ENCODE measurements around the gene PPP2R2B.

- no peak for TF ChIP-seq EZH2 (IDR thresholded peaks at IDR 0.05; ENCODE audit: low read length, unreplicated experiment)
- TF ChIP-seq, protein P1, sequence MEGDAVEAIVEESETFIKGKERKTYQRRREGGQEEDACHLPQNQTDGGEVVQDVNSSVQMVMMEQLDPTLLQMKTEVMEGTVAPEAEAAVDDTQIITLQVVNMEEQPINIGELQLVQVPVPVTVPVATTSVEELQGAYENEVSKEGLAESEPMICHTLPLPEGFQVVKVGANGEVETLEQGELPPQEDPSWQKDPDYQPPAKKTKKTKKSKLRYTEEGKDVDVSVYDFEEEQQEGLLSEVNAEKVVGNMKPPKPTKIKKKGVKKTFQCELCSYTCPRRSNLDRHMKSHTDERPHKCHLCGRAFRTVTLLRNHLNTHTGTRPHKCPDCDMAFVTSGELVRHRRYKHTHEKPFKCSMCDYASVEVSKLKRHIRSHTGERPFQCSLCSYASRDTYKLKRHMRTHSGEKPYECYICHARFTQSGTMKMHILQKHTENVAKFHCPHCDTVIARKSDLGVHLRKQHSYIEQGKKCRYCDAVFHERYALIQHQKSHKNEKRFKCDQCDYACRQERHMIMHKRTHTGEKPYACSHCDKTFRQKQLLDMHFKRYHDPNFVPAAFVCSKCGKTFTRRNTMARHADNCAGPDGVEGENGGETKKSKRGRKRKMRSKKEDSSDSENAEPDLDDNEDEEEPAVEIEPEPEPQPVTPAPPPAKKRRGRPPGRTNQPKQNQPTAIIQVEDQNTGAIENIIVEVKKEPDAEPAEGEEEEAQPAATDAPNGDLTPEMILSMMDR (conservative IDR thresholded peaks at IDR 0.05; ENCODE audit: low read depth, low read length) = no peak
- TF ChIP-seq EZH2phosphoT487 (IDR thresholded peaks at IDR 0.05; ENCODE audit: borderline replicate concordance, low read length) = no peak
These were observed 5.0 kb upstream of the PPP2R2B start for GRCh38 chr5:146883511-146883910.

Measured in PC-3 (cell line).